DND-41 (cell line): ENCODE data around the gene ZNF71.

ENCODE experiments used
- CTCF ChIP-seq: IDR thresholded peaks from 2 replicates; pipeline ENCODE4 v1.5.1; 2012; ENCODE audit warnings: borderline replicate concordance, low read length, moderate library complexity, mild to moderate bottlenecking; ENCODE audit not compliant: poor library complexity, severe bottlenecking; ENCODE audit errors: extremely low read depth
- EZH2 ChIP-seq: IDR thresholded peaks from 3 replicates; pipeline ENCODE4 v1.6.1; 2012; ENCODE audit warnings: borderline replicate concordance, low read depth, mild to moderate bottlenecking, moderate library complexity, low read length, inconsistent platforms; ENCODE audit not compliant: severe bottlenecking

GRCh38 chr19:56572589-56572988 is 22.5 kb upstream of the ZNF71 start:
- TF ChIP-seq CTCF (no peak), EZH2 (no peak)
